Osteoblast (primary cell): ENCODE data around the gene FAM50A. TPM values are rescaled to one million over a fixed set of nuclear protein-coding genes. Genes with fewer than 3 reads are reported as not detected.

Experiments
- DNase-seq: peaks from one replicate; pipeline ENCODE4 v3.0.0; 2011; ENCODE audit warnings: low spot score, mixed read lengths; ENCODE audit not compliant: insufficient read length; ENCODE audit errors: missing footprints
- H2AFZ ChIP-seq: 2 replicates; pipeline ENCODE4 v1.6.0; 2011; ENCODE audit warnings: mild to moderate bottlenecking, low read length
- H3K27ac ChIP-seq: 2 replicates; pipeline ENCODE4 v1.5.1; 2011; ENCODE audit warnings: mild to moderate bottlenecking, low read depth, low read length, moderate library complexity
- H3K27me3 ChIP-seq: 2 replicates; pipeline ENCODE4 v1.6.0; 2012; ENCODE audit warnings: mild to moderate bottlenecking, control low read depth, inconsistent platforms, low read length, moderate library complexity; ENCODE audit not compliant: insufficient read depth
- H3K36me3 ChIP-seq: 2 replicates; pipeline ENCODE4 v1.5.1; 2011; ENCODE audit warnings: mild to moderate bottlenecking, low read length, control low read depth, moderate library complexity; ENCODE audit not compliant: insufficient read depth
- H3K4me1 ChIP-seq: 2 replicates; pipeline ENCODE4 v1.5.1; 2011; ENCODE audit warnings: mild to moderate bottlenecking, low read length, control low read depth, moderate library complexity; ENCODE audit not compliant: insufficient read depth
- H3K4me2 ChIP-seq: 2 replicates; pipeline ENCODE4 v1.6.0; 2011; ENCODE audit warnings: mild to moderate bottlenecking, low read length; ENCODE audit not compliant: insufficient read depth
- H3K4me3 ChIP-seq: fragments of 200-600 bp; sonication (generic); 3 replicates; pipeline ENCODE4 v1.5.1; 2012; ENCODE audit warnings: mild to moderate bottlenecking, low read length, inconsistent platforms; ENCODE audit not compliant: insufficient read depth
- H3K79me2 ChIP-seq: 2 replicates; pipeline ENCODE4 v1.6.0; 2012; ENCODE audit warnings: mild to moderate bottlenecking, low read length, control low read depth, inconsistent platforms; ENCODE audit not compliant: insufficient read depth
- H3K9me3 ChIP-seq: 2 replicates; pipeline ENCODE4 v1.5.1; 2011; ENCODE audit warnings: low read depth, low read length, control low read depth
- H4K20me1 ChIP-seq: 2 replicates; pipeline ENCODE4 v1.6.0; 2012; ENCODE audit warnings: mild to moderate bottlenecking, low read length, control low read depth; ENCODE audit not compliant: insufficient read depth
- CTCF ChIP-seq: IDR thresholded peaks from 2 replicates; pipeline ENCODE4 v1.5.1; 2011; ENCODE audit warnings: mild to moderate bottlenecking, low read depth, low read length, moderate library complexity; ENCODE audit errors: extremely low read depth
- total RNA-seq: library from RNA; depleted of rRNA; stranded (reverse); fragments of >200 nt; gene quantifications from 2 replicates; pipeline ENCODE4 v1.2.3, GENCODE V29; 2012

FAM50A gene
- total RNA-seq, 1 donor: 48.1 TPM

GRCh38 chrX:154458954-154459778, 15.2 kb downstream of the FAM50A start:
- Histone ChIP-seq H3K4me1 (peaks cover 4% of the 10 kb centered on the region), H3K4me2 (peak overlapping the region; percentile 83), H3K36me3 (peaks cover 15% of the 10 kb centered on the region), H3K4me3 (peak overlapping the region; percentile 82), H3K27ac (no peak overlapping the region), H3K79me2 (peaks cover 54% of the 10 kb centered on the region), H4K20me1 (peaks cover 36% of the 10 kb centered on the region), H3K27me3 (no peaks in the 10 kb centered on the region), H2AFZ (no peak overlapping the region), H3K9me3 (no peaks in the 10 kb centered on the region)
- TF ChIP-seq CTCF: no peak
- peak; percentile 92 for DNase-seq

- Histone ChIP-seq H3K27me3 (no peaks in the 10 kb centered on the region), H3K79me2 (peaks cover 57% of the 10 kb centered on the region), H3K27ac (no peak overlapping the region), H3K9me3 (no peaks in the 10 kb centered on the region), H3K4me1 (peaks cover 4% of the 10 kb centered on the region), H4K20me1 (peaks cover 38% of the 10 kb centered on the region), H3K4me2 (peak overlapping the region; percentile 83), H2AFZ (no peak overlapping the region), H3K4me3 (peak overlapping the region; percentile 82), H3K36me3 (peaks cover 21% of the 10 kb centered on the region)
- TF ChIP-seq CTCF: no peak
- DNase-seq: no peak
Measured at GRCh38 chrX:154459832-154460231, 15.9 kb downstream of the FAM50A start.

GRCh38 chrX:154460326-154460725, 16.4 kb downstream of the FAM50A start:
- H3K4me1 ChIP-seq: peaks cover 4% of the 10 kb centered on the region
- H3K36me3 ChIP-seq: peaks cover 26% of the 10 kb centered on the region
- peaks cover 57% of the 10 kb centered on the region for H3K79me2 ChIP-seq
- H3K27me3 ChIP-seq: no peaks in the 10 kb centered on the region
- no peaks in the 10 kb centered on the region for H3K9me3 ChIP-seq
- no peak overlapping the region for H3K27ac ChIP-seq
- DNase-seq: no peak
- peak overlapping the region; percentile 83 for H3K4me2 ChIP-seq
- peak overlapping the region; percentile 82 for H3K4me3 ChIP-seq
- H4K20me1 ChIP-seq: peaks cover 38% of the 10 kb centered on the region
- H2AFZ ChIP-seq: no peak overlapping the region
- TF ChIP-seq CTCF: peak; percentile 7

- Histone ChIP-seq H4K20me1 (peaks cover 38% of the 10 kb centered on the region), H3K27me3 (no peaks in the 10 kb centered on the region), H3K36me3 (peaks cover 30% of the 10 kb centered on the region), H3K4me3 (no peak overlapping the region), H3K4me2 (no peak overlapping the region), H3K27ac (no peak overlapping the region), H3K79me2 (peaks cover 57% of the 10 kb centered on the region), H2AFZ (no peak overlapping the region), H3K4me1 (peaks cover 4% of the 10 kb centered on the region), H3K9me3 (no peaks in the 10 kb centered on the region)
- no peak for TF ChIP-seq CTCF
- DNase-seq: no peak
Measured at GRCh38 chrX:154462396-154462795, 18.5 kb downstream of the FAM50A start.
